Right ventricle myocardium inferior (tissue), 1 donor: ENCODE measurements around the gene SLC16A11. TPM values are rescaled to one million over a fixed set of nuclear protein-coding genes. Genes with fewer than 3 reads are reported as not detected.

ENCODE experiments used
- ATAC-seq: fragments of 200-7000 bp; cut with Tn5 transposase; one replicate; pipeline ENCODE4 v1.9.1; 2020; ENCODE audit warnings: mild to moderate bottlenecking, moderate library complexity
- DNase-seq: peaks from one replicate; pipeline ENCODE4 v3.0.0; 2021; ENCODE audit errors: missing footprints
- intact Hi-C: fragments of 100-400 bp; cut with DNase I; formaldehyde crosslinking; loops from one replicate; pipeline ENCODE4 v1.11.0; 2022
- total RNA-seq: library from RNA; stranded (reverse); fragmentation: NEBNext Ultra II Directional; extraction: Animal tissue kit (Norgen Biotek cat#: 25700); gene quantifications from one replicate; pipeline ENCODE4 v1.2.1, GENCODE V29; 2021
- donor health status: DM: no; HTN: yes; CAD: no; lungs with severe emphysema.

Gene SLC16A11
- total RNA-seq, 1 donor from 2014 or later: 0.78 TPM

DNA sequence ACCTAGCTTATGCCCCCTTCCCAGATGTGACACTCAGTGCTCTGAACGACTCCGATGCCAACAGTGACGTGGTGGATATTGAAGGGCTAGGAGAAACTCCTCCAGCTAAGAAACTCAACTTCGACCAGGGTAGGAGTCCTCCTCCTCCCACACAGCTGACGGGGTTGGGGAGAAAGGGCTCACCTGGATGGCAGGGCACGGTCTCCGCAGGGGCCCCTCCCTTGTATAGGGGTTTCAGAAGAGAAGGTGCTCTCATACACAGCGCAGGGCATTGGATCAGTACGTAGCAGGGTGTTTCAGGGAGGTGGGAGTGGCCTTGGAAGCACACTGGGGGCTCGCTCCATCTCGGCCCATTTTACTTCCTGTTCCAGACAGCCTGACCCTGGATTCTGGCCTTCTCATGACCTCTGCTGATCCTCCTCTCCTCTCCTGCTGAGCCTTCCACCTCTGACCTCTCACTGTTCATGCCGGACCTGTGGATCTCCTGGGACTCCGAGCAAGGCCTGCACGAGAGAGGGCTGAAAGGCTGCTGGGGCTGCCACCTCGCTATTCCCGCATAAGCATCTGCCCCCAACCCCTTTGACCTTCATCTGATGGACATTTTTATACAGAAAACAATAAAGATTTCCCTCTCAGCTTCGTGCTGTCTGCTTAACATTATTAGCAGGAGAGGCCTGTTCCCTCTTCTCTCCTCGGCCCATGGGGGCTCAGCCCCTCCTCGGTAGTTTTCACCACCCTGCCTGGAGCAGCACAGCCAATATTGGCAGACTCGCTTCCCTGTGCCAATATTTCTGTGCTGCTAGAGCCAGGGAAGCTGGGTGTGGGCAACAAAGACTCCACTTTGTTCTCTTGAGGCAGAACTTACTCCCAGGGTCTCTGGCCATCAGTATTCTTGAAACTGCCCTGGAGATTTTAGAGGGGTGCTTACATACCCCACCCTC is 26.7 kb downstream of the SLC16A11 start:
- ATAC-seq (no peak), DNase-seq (no peak)
- intact Hi-C loops: no loop called here

DNA sequence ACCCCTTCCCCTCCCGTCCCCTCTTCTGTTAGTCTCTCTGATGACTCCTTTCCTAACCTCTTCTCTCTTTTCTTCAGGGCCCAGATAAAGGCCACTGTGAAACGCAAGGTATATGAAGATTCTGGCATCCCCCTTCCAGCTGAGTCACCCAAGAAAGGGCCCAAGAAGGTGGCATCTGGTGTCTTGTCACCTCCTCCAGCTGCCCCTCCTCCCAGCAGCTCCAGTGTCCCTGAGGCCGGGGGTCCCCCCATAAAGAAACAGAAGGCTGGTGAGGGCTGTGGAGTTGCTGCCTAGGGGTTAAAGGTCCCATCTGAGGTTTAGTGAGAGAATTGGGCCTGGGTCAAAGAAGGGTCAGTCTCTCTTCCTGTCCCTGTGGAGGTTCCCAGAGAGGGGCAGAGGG is 27.5 kb downstream of the SLC16A11 start:
- intact Hi-C loops: no loop called here
- ATAC-seq (no peak), DNase-seq (no peak)

DNA sequence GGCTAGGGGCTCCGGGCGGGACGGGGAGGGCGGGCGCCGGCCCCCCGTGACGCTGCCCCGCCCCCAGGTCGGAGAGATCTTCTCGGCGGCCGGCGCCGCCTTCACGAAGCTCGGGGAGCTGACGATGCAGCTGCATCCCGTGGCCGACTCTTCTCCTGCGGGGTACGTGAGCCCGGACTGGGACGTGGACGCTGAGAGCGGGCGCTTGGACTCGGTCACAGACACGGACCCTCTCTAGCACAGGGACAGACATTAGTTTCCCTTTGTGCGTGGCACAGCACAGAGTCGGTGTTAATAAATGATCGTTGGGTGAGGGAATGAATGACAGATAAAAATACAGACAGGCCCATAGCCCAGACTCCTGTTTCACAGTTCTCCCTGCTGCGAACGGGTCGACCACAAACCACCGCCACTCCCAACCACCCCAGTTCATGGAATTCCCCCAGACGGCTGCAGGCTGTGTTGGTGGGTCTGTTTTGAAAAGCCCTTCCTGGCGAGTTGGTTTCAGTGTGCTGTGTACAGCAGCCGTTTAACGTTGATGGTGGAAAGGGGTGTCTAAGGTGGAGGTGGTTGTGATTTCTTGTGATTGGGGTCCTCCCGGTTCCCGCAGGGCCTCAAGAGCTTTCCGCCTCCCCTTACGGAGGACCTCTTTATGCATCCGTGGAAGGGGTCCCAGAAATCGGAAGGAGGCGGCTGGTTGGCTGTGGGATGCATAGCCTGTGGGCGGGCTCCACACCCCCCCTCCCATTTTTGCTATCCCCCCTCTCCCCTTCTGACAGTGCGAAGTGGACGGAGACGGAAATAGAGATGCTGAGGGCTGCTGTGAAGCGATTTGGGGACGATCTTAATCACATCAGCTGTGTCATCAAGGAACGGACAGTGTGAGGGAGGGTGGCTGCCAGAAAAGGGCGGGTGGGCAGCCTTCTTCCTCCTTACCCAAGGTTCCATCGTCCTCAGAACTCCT is 28.6 kb downstream of the SLC16A11 start:
- DNase-seq (no peak), ATAC-seq (no peak)
- intact Hi-C loops: no loop called here

DNA sequence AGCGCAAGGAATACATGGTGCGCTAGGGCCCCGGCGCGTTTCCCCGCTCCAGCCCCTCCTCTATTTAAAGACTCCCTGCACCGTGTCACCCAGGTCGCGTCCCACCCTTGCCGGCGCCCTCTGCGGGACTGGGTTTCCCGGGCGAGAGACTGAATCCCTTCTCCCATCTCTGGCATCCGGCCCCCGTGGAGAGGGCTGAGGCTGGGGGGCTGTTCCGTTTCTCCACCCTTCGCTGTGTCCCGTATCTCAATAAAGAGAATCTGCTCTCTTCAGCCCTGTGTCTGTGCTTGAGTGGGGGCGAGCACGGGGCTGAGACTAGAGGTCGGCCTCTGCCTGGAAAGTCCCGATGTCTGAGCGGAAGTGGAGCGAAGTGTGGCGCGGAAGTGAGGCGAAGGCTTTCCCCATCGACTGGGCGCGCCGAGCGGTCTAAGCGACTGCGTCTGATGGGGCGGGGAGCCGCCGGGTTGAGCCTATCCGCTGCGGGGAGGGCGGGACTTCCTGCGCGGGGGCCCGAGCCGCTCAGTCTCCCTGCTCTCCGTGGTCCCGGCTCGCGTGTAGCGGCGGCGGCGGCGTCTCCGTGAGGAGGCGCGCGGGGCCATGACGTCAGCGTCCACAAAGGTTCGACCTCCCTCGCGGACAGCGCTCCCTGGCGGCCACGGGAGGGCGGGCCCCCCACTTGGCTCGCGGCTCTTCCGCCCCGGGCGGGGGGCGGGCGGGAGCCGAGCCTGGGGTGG is 29.5 kb downstream of the SLC16A11 start:
- intact Hi-C loops: no loop called here
- peak; percentile 94 for ATAC-seq
- DNase-seq: peak; percentile 99

DNA sequence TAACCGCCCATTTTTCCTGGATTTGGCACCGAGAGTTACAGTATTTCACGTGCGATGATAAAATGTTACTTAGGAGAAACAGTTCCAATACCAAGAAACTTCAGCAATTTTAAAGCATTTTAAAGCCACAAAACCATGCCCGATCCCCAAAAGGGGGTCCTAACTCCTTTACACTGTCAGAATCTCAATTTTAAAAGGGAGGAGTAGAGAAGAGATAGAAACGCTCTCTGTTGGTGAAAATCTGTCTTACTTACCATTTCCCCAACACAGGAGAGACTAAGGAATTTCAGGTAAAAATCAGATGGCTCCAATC is 32.0 kb downstream of the SLC16A11 start:
- DNase-seq: no peak

DNA sequence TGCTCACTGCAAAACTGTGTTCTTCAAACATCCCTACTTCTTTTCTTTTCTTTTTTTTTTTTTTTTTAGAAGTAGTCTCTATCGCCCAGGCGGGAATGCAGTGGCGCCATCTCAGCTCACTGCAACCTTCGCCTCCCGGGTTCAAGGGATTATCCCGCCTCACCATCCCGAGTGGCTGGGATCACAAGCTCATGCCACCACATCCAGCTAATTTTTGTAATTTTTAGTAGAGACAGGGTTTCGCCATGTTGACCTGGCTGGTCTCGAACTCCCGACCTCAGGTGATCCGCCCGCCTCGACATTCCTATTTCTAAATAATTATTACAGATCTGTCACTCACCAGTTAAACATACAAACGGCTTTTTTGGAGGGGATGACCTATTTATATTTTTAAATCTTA is 32.5 kb downstream of the SLC16A11 start:
- intact Hi-C loops: no loop called here
- no peak for ATAC-seq
- no peak for DNase-seq

More for the DNA sequence above, 32.0 kb downstream of the SLC16A11 start:
- intact Hi-C loops: no loop called here
- ATAC-seq: no peak

DNA sequence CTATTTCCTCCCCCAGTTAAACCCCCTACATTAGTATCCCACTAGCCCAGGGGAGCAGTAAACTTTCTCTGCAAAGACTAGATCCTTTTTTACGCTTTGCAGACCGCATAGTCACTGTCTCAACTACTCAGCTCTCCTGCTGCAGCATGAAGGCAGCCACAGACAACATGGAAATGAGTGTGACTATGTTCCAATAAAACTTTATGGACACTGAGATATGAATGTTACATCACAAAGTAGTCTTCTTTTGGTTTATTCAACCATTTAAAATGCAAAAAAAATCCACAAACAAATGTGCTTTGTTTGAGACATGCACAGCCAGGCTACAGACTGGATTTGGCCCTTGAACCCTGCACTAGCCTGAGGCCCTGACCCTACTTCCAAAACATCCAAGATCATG is 33.4 kb downstream of the SLC16A11 start:
- ATAC-seq (no peak), DNase-seq (no peak)
- intact Hi-C loops: no loop called here

DNA sequence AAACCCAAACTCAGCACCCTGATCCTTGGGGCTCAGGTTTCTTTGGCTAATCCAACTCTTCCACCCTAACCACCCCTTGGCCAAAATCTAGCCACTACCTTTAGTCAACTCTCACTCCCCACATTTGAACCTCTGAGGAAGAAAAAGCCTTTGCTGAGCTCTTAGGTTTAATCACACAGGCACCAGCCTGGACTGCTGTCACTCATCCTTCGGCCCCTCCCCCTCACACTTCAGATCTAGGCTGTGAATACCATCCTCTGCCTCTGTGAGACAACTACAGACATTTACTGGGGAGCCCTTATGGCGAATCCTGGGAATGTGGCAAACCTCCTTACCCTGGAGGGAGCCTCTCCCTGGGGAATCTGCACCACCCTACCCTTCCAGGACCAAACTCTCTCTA is 36.7 kb downstream of the SLC16A11 start:
- intact Hi-C loops: loop anchor here (5.0 to 10.0 kb wide), 2 partner anchors 162 to 355 kb away; partner anchors contain the start of genes C17orf100 and MED31
- ATAC-seq: no peak
- DNase-seq: no peak

DNA sequence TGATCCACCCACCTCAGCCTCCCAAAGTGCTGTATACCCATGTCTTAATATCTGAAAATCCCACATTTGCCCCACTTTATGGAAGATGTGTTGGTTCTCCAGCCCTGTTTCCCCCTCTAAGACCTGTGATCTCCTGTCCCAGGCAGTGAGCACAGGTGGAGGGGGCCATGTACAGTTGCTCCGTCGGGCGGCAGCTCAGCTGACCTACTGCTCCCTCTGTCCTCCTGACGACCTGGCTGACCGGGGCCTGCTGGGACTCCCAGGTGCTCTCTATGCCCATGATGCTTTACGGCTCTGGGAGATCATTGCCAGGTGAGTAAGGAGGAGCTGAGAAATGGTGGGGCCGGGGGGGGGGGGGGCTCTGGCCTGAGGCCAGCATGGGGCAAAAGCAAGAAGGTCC is 38.2 kb downstream of the SLC16A11 start:
- ATAC-seq (no peak), DNase-seq (no peak)
- intact Hi-C loops: loop anchor here (5.0 to 10.0 kb wide), 2 partner anchors 161 to 353 kb away; partner anchors contain the start of genes C17orf100 and MED31

DNA sequence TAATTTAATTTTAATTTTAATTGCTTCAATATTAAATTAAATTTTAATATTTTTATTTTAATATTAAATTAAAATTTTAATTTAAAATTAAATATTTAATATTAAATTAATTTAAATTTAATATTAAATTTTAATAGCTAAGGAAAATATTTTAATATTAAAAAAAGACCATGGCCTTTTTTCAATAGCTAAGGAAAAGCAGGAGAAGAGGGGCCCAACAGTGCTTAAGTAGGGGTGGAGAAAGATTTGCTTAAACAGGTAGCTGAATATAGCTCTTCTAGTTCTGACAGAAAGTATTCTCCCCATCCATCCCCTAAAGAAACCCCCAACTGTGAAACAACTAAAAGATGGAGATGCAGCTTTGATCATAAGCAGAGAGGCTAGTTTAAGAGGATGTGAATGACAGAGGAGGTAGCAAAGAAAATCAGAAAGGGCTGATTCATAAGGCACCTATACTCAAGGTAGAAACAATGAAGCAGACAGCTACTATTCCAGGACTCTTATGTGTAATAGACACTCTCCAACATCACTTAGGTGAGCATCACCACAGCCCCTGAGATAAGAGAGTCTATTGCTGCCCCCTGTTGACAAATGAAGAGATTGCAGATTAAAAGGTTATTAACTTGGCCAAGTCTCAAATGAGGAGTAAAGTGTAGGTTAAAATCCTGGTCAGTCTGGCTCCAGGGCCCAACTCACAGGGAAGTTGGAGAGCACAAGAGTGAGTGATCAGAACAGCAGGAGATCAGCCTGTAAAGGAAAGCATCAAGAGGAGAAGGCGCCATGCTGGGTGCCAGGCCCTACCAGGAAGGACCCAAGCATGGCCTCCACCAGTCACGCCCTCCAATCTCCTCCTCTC is 39.3 kb downstream of the SLC16A11 start:
- intact Hi-C loops: loop anchor here (1.0 to 10.0 kb wide), 4 partner anchors 90 to 352 kb away; partner anchors contain the start of genes C17orf100 and MED31
- peak; percentile 70 for ATAC-seq

DNA sequence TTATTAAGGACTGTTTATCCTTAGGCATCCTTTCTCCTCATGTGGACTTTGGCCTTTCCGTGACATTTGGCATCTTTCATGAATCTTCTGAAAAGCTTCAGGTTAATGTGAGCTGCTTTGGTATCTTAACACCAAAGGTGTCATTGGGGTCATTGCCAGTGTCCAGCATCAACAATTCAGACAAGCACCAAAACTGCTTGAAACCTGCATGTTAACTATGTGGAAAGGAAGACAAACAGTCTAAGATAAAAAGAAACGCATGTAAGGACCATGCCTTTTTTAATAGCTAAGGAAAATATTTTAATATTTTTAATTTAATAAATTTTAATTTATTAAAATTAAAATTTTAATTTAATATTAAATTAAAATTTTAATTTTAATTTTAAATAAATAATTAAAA is 40.1 kb downstream of the SLC16A11 start:
- intact Hi-C loops: loop anchor here (1.0 to 10.0 kb wide), 3 partner anchors 89 to 336 kb away; no protein-coding TSS in a partner anchor
- no peak for DNase-seq
- no peak for ATAC-seq

More for the DNA sequence above, 39.3 kb downstream of the SLC16A11 start:
- no peak for DNase-seq

DNA sequence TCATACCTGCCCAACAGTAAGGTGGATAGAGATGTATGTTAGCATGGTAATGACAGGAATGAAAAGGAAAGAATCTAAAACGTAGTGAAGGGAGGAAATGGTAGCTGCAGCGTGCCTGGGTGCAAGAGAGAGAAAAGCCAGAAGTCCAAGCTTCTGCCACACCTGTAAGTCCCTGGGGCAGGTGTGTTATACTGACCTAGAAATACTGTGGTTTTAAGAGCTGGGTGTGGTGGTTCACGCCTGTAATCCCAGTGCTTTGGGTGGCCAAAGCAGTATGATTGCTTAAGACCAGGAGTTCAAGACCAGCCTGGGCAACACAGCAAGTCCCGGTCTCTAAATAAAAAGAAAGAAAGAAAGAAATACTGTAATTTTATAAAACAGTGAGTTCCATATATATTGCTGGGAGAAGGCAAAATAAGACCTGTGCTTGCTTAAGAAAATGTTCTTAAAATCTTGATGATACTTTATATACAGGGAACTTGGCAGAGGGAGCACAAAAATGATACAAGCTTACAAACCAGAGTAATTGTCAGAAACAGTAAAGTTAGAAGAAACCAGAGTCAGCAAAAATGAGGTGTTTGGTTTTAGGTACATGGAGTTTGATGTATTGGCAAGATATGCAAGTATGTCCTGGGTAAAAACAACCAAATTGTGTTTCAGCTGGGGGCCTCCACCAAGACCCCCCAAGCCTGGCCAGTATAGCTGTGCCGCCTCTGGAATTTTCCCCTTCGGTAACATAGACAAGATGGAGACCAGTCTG is 41.4 kb downstream of the SLC16A11 start:
- intact Hi-C loops: loop anchor here (5.0 to 10.0 kb wide), 2 partner anchors 158 to 335 kb away; no protein-coding TSS in a partner anchor
- ATAC-seq: no peak
- DNase-seq: no peak

DNA sequence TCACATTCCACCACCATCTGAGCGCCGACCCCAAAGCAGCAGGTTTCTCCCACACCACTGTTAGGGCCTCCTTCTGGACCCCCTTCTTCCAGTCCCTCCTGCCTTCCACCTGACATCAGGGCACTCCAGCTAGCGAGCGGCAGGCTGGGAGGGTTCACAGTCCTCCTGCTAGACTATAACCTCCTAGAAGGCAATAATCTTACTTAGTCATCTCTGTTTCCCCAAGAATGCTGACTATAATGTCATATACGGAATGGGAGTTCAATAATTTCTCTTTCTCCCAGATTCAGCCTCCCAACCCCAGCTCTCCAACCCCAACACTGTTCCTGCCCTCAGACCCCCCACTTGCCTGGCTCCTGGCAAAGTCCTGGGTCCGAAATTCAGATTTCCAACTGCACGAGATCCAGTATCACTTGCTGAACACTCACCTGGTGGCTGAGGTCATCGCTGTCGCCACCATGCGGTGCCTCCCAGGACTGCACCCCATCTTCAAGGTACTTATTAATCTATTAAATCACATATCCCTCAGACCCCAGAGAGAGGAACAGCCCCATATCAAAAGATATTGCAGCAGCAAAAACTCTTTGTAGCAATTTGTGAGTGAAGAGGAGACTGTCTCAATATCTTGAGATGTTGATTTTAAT is 42.5 kb downstream of the SLC16A11 start:
- intact Hi-C loops: loop anchor here (5.0 to 10.0 kb wide), 2 partner anchors 157 to 334 kb away; no protein-coding TSS in a partner anchor
- DNase-seq (no peak), ATAC-seq (no peak)

DNA sequence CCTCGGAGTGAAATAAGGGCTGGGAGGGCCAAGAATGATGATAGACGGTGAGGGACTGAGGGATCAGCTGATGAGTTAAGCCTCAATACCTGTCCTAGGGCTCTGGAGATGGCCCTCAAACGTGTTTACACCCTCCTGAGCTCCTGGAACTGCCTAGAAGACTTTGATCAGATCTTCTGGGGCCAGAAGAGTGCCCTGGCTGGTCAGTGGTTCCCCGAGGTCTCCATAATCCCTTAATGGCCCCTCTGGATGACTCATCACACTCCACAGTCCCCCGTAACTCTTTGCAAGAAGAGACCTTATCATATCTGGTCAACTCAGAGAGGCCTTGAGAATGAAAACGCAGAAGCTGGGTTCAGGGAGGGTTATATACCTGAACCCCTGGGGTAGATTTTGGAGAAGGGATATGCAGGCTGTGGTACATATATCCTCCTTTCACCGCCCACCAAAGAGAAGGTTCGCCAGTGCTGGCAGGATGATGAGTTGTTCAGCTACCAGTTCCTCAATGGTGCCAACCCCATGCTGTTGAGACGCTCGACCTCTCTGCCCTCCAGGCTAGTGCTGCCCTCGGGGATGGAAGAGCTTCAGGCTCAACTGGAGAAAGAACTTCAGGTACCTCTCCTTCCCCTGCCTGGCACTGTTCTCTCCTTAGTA is 44.9 kb downstream of the SLC16A11 start:
- ATAC-seq (no peak), DNase-seq (no peak)
- intact Hi-C loops: no loop called here

DNA sequence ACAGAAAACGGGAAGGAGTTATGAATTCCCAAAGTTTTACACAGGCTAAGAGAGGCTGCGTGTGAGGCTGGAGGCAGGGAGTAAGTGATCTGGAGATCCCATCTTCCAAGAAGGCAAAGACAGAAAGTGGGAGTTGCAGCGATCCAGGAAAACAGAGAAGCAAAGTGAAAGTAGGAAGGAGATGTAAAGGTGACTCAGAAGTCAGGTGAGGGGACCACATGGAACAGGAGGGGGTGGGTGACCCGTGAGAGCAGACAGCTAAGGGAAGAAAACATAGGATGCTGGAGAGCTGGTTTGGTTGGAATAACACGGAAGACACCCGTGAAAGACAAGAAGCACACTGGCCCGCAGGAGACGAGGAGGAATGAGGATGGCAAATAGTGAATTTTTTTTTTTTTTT is 46.7 kb downstream of the SLC16A11 start:
- intact Hi-C loops: no loop called here
- ATAC-seq (no peak), DNase-seq (no peak)
